Measurements from ENCODE around the gene SLC16A6.
"Not testable (repeated sequence)": the region's sequence is repeated elsewhere in the genome, so short reads cannot be mapped to it uniquely, and the experiment has no call there.

- not testable (repeated sequence) for TF ChIP-seq CTCF (conservative IDR thresholded peaks at IDR 0.05; ENCODE audit: low read depth, low read length); CEBPB (IDR thresholded peaks at IDR 0.05; ENCODE audit: low read depth, low read length); SMC3 (IDR thresholded peaks at IDR 0.05; ENCODE audit: low read depth, low read length); POLR2A (IDR thresholded peaks at IDR 0.05; ENCODE audit: low read depth, low read length); RCOR1 (IDR thresholded peaks at IDR 0.05; ENCODE audit: insufficient replicate concordance, low read length); FOS (IDR thresholded peaks at IDR 0.05; ENCODE audit: low read depth, low read length); USF2 (IDR thresholded peaks at IDR 0.05; ENCODE audit: low read depth, low read length); MAZ (IDR thresholded peaks at IDR 0.05; ENCODE audit: borderline replicate concordance, low read depth, low read length); BHLHE40 (IDR thresholded peaks at IDR 0.05; ENCODE audit: low read depth, low read length); MAFK (IDR thresholded peaks at IDR 0.05; ENCODE audit: low read depth, low read length); ELK1 (IDR thresholded peaks at IDR 0.05; ENCODE audit: borderline replicate concordance, low read depth, low read length)
Measured at GRCh38 chr17:68253426-68253825, 37.5 kb downstream of the SLC16A6 start.
